Panc1 (cell line): ENCODE results near the gene ZNF764. TPM values are rescaled to one million over a fixed set of nuclear protein-coding genes. Genes with fewer than 3 reads are reported as not detected.

Experiments
- ATAC-seq: fragments of 200-7000 bp; cut with Tn5 transposase; 2 replicates; pipeline ENCODE4 v1.9.1; 2020; ENCODE audit warnings: mild to moderate bottlenecking, moderate library complexity
- BruUV-seq: library from RNA; stranded (reverse); fragments of 400-500 nt; replicated peaks from 2 replicates; lab custom pipeline; 2021; lab: Mats Ljungman, UMichigan
- CTCF ChIA-PET: fragments of 300-600 bp; sonication (Branson Sonifier 250); formaldehyde crosslinking; loops from one replicate; lab custom pipeline; 2022; ENCODE audit warnings: antibody characterized with exemption; lab: Charles Lee
- POLR2A ChIA-PET: fragments of 300-600 bp; sonication (Branson Sonifier 250); formaldehyde crosslinking; loops from one replicate; lab custom pipeline; 2022; ENCODE audit warnings: antibody characterized with exemption; lab: Charles Lee
- DNase-seq: peaks from one replicate; pipeline ENCODE4 v3.0.0-alpha.2; 2010; ENCODE audit warnings: low read depth, low spot score
- H3K27ac ChIP-seq: 2 replicates; pipeline ENCODE4 v1.5.1; 2011; ENCODE audit warnings: mild to moderate bottlenecking, low read length, inconsistent platforms
- H3K27me3 ChIP-seq: fragments of 200-500 bp; sonication (Bioruptor generic); 2 replicates; pipeline ENCODE4 v1.6.0; 2014; ENCODE audit warnings: low read length, inconsistent platforms; ENCODE audit not compliant: control insufficient read depth, insufficient read depth
- H3K36me3 ChIP-seq: fragments of 200-500 bp; sonication (Bioruptor generic); 2 replicates; pipeline ENCODE4 v1.5.1; 2014; ENCODE audit warnings: inconsistent platforms, mild to moderate bottlenecking, low read length, moderate library complexity; ENCODE audit not compliant: control insufficient read depth, insufficient read depth
- H3K4me1 ChIP-seq: 2 replicates; pipeline ENCODE4 v1.5.1; 2011; ENCODE audit warnings: inconsistent platforms, mild to moderate bottlenecking, low read length, moderate library complexity; ENCODE audit not compliant: control insufficient read depth, insufficient read depth
- H3K4me3 ChIP-seq, 2 experiments: 2 replicates each; pipeline ENCODE4 v1.5.1; 2011 to 2012; ENCODE audit warnings: low read depth in 2 of 2, low read length in 2 of 2, mild to moderate bottlenecking in 2 of 2, inconsistent platforms in 1 of 2, moderate library complexity in 1 of 2
- H3K9me3 ChIP-seq: fragments of 200-500 bp; sonication (Bioruptor generic); 2 replicates; pipeline ENCODE4 v1.5.1; 2014; ENCODE audit warnings: low read depth, mild to moderate bottlenecking, inconsistent platforms, low read length, moderate library complexity; ENCODE audit not compliant: control insufficient read depth, insufficient read depth
- POLR2AphosphoS5 ChIP-seq: IDR thresholded peaks from 2 replicates; pipeline ENCODE4 v1.6.1; 2012; ENCODE audit warnings: mild to moderate bottlenecking, low read depth, low read length, moderate library complexity
- SIN3A ChIP-seq: IDR thresholded peaks from 2 replicates; pipeline ENCODE4 v1.6.1; 2012; ENCODE audit warnings: low read depth, mild to moderate bottlenecking, low read length, moderate library complexity, borderline replicate concordance; ENCODE audit not compliant: insufficient read depth
- TCF7L2 ChIP-seq: IDR thresholded peaks from 2 replicates; pipeline ENCODE4 v1.6.1; 2011; ENCODE audit warnings: mild to moderate bottlenecking, low read depth, low read length, inconsistent platforms
- in situ Hi-C: cut with HindIII; loops from 2 replicates; pipeline ENCODE4 v1.10.0; 2016; ENCODE audit warnings: low sequenced_read_pairs, low pct_unique_long_range_greater_than_20kb
- intact Hi-C: fragments of 100-400 bp; cut with micrococcal nuclease; formaldehyde crosslinking; loops from one replicate; pipeline ENCODE4 v1.10.0; 2022; ENCODE audit not compliant: unreplicated experiment
- total RNA-seq: library from RNA; stranded (reverse); gene quantifications from one replicate; pipeline ENCODE4 v1.2.1, GENCODE V29; 2021; ENCODE audit not compliant: unreplicated experiment
- TF ChIP-seq, protein P1 (sequence below): fragments of 450-650 bp; IDR thresholded peaks from 2 replicates; pipeline ENCODE4 v1.5.1; 2017; ENCODE audit warnings: mild to moderate bottlenecking
- TF ChIP-seq, protein P2 (sequence below), 2 experiments: IDR thresholded peaks; 2 replicates each; pipeline ENCODE4 v1.6.1; 2011 to 2012; ENCODE audit warnings: low read depth in 2 of 2, control low read depth in 1 of 2, low read length in 1 of 2, mild to moderate bottlenecking in 1 of 2, moderate library complexity in 1 of 2; ENCODE audit not compliant: insufficient read depth in 1 of 2

Gene ZNF764
- total RNA-seq, 1 experiment from 2014 or later, result 16.7 TPM

DNA sequence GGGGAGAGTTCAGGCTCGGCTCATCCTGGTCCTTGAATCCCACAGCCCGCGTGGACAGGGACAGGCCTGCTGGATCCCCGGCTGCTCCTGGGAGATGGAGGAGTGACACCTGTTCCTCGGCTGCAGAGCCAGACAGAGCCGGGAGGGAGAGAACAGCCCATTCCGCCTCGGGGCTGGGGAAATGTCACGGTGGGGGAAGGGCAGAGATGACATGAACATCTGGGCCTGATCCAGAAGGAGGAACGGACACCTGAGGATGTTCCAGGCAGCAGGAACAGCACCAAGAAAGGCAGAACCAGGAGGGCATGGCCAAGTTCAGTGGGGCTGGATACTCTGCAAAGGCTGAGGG lies 2.1 kb downstream of the ZNF764 start:
- Histone ChIP-seq H3K9me3 (no peaks in the 10 kb centered on the region), H3K36me3 (no peaks in the 10 kb centered on the region), H3K4me1 (peaks cover 9% of the 10 kb centered on the region; the same call in 1 of the 2 replicates), H3K27ac (no peak overlapping the region), H3K27me3 (no peaks in the 10 kb centered on the region), H3K4me3 (no peak overlapping the region)
- in situ Hi-C loops, result no loop called here
- TF ChIP-seq SIN3A, result no peak
- TF ChIP-seq, protein P1, sequence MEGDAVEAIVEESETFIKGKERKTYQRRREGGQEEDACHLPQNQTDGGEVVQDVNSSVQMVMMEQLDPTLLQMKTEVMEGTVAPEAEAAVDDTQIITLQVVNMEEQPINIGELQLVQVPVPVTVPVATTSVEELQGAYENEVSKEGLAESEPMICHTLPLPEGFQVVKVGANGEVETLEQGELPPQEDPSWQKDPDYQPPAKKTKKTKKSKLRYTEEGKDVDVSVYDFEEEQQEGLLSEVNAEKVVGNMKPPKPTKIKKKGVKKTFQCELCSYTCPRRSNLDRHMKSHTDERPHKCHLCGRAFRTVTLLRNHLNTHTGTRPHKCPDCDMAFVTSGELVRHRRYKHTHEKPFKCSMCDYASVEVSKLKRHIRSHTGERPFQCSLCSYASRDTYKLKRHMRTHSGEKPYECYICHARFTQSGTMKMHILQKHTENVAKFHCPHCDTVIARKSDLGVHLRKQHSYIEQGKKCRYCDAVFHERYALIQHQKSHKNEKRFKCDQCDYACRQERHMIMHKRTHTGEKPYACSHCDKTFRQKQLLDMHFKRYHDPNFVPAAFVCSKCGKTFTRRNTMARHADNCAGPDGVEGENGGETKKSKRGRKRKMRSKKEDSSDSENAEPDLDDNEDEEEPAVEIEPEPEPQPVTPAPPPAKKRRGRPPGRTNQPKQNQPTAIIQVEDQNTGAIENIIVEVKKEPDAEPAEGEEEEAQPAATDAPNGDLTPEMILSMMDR, result no peak
- TF ChIP-seq, protein P2, sequence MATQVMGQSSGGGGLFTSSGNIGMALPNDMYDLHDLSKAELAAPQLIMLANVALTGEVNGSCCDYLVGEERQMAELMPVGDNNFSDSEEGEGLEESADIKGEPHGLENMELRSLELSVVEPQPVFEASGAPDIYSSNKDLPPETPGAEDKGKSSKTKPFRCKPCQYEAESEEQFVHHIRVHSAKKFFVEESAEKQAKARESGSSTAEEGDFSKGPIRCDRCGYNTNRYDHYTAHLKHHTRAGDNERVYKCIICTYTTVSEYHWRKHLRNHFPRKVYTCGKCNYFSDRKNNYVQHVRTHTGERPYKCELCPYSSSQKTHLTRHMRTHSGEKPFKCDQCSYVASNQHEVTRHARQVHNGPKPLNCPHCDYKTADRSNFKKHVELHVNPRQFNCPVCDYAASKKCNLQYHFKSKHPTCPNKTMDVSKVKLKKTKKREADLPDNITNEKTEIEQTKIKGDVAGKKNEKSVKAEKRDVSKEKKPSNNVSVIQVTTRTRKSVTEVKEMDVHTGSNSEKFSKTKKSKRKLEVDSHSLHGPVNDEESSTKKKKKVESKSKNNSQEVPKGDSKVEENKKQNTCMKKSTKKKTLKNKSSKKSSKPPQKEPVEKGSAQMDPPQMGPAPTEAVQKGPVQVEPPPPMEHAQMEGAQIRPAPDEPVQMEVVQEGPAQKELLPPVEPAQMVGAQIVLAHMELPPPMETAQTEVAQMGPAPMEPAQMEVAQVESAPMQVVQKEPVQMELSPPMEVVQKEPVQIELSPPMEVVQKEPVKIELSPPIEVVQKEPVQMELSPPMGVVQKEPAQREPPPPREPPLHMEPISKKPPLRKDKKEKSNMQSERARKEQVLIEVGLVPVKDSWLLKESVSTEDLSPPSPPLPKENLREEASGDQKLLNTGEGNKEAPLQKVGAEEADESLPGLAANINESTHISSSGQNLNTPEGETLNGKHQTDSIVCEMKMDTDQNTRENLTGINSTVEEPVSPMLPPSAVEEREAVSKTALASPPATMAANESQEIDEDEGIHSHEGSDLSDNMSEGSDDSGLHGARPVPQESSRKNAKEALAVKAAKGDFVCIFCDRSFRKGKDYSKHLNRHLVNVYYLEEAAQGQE (IDR thresholded peaks at IDR 0.05; ENCODE audit: insufficient read depth in 1 of 2, low read depth in 2 of 2, low read length in 1 of 2), result no peak
- TF ChIP-seq POLR2AphosphoS5, result no peak
- TF ChIP-seq TCF7L2, result no peak
- ChIA-PET POLR2A (no interaction called here), CTCF (no interaction called here)
- ATAC-seq, result no peak
- DNase-seq, result no peak
- BruUV-seq, result no TSS peak
- intact Hi-C loops, result no loop called here

DNA sequence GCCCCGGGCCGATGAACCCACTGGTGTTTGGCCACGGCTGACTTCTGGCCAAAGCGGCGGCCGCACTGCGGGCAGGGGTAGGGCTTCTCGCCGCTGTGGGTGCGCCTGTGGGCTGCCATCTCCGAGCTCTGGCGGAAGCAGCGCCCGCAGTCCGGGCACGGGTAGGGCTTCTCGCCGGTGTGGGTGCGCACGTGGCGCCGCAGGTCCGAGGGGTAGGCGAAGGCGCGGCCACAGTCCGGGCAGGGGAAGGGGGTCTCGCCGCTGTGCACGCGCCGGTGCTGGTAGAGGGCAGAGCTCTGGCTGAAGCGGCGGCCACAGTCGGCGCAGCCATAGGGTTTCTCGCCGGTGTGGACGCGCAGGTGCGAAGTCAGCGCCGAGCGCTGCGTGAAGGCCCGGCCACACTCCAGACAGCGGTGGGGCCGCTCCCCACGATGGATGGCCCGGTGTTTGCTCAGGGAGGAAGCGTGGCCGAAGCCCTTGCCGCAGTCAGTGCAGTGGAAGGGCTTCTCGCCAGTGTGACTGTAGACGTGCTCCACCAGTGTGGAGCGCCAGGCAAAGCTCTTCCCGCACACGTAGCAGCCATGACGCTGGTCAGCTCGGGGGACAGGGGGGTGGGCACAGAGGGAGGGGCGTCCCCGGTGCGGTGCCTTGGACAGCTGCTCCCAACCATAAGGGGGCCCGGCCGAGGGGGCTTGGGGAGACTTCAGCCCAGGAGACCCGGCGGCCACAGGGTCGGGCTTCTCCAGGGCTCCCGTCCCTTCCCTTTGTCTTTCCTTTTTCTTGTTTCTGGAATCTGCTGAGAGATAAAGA lies 2.7 kb downstream of the ZNF764 start:
- in situ Hi-C loops, result no loop called here
- BruUV-seq, result no TSS peak
- intact Hi-C loops, result no loop called here
- DNase-seq (no peak), ATAC-seq (no peak)
- Histone ChIP-seq H3K9me3 (no peaks in the 10 kb centered on the region), H3K27me3 (no peaks in the 10 kb centered on the region), H3K4me1 (peaks cover 9% of the 10 kb centered on the region; the same call in 1 of the 2 replicates), H3K36me3 (no peaks in the 10 kb centered on the region), H3K27ac (no peak overlapping the region), H3K4me3 (no peak overlapping the region)
- ChIA-PET POLR2A (no interaction called here), CTCF (no interaction called here)
- TF ChIP-seq TCF7L2 (no peak), POLR2AphosphoS5 (no peak)
- TF ChIP-seq, protein P1, result no peak
